Measurements from ENCODE around the gene MB.

The MB gene

DNA sequence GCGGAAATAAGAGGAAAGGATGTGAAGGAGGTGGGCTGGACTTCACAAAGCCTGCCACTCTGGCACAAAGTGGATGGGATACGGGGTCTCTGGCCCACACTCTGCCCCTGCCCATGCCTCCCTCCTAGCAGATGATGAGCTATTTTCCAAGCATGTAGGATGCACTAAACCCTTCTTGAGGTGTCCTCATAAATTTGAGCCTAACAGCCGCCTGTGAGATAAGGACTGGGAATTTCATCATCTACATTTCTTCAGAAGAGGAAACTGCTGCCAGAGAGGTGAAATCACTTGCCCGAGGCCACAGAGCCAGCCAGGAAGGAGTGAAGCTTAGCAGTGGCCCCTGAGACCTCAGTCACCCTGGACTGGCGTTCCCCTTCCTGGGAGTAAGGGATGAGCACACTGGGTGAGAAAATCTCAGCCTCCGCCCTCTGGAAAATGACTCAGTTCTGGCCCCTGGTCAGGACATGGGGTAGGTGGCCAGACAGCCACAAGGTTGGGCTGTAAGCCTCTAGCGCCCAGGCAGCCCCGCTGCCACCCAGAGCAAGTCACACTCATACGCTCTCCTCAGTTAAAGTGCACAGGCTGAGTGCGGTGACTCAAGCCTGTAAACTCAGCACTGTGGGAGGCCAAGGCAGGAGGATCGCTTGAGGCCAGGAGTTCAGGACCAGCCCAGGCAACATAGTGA is 27.9 kb downstream of the MB start:
- no peaks in the 10 kb centered on the region for H3K9me3 ChIP-seq (ENCODE audit: control insufficient read depth, insufficient read depth, low read length)
- no peak overlapping the region for H3K9ac ChIP-seq (ENCODE audit: low read depth, low read length)
- H3K27me3 ChIP-seq (ENCODE audit: control insufficient read depth, insufficient read depth, low read length), result no peaks in the 10 kb centered on the region
- no peaks in the 10 kb centered on the region for H3K36me3 ChIP-seq (ENCODE audit: control insufficient read depth, insufficient read depth, low read length)
- H3K4me1 ChIP-seq (ENCODE audit: control insufficient read depth, insufficient read depth, low read length), result peaks cover 3% of the 10 kb centered on the region
- no peak overlapping the region for H3K4me3 ChIP-seq (ENCODE audit: low read depth, low read length)

DNA sequence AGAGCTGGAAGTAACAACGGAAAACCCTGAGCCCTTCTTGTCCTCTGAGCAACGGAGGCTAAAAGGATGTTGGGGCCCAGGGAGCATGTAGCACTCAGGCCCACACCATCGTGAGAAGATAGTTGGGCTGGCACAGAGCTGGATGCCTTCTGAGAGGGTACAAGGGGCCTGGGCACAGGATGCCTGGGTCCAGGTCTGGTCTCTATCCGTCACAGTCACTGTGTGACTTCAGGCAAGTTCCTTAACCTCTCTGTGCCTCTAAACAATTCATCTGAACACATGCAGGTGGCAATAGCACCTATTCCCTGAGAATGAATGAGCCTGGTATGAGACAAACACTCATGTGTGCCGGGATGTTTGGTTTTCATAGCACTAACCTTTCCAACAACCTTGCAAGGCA is 29.2 kb downstream of the MB start:
- no peak overlapping the region for H3K9ac ChIP-seq (ENCODE audit: low read depth, low read length)
- no peaks in the 10 kb centered on the region for H3K9me3 ChIP-seq (ENCODE audit: control insufficient read depth, insufficient read depth, low read length)
- no peaks in the 10 kb centered on the region for H3K27me3 ChIP-seq (ENCODE audit: control insufficient read depth, insufficient read depth, low read length)
- no peaks in the 10 kb centered on the region for H3K36me3 ChIP-seq (ENCODE audit: control insufficient read depth, insufficient read depth, low read length)
- no peak overlapping the region for H3K4me3 ChIP-seq (ENCODE audit: low read depth, low read length)
- H3K4me1 ChIP-seq (ENCODE audit: control insufficient read depth, insufficient read depth, low read length), result no peaks in the 10 kb centered on the region

DNA sequence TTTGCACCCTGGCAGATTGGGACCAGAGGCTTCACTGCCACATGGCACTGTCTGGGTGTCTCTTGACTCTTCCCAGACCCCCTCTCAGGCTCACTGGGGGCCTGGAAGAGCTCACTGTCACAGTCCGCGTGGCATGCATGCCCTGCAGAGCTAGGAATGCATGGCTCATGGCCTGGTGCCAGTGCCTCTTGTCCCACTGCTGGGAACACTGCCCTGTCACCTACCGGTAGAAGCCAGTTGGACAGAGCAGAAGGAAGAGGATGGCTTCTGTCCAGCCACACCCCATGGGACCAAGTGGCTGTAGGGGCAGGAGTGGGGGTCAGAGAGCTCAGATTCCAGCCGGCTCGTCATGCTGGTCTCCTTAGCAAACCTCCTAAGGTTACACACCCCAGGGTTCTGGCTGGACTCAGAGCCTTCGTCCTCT is 29.7 kb downstream of the MB start:
- no peak overlapping the region for H3K4me3 ChIP-seq (ENCODE audit: low read depth, low read length)
- H3K27me3 ChIP-seq (ENCODE audit: control insufficient read depth, insufficient read depth, low read length), result no peaks in the 10 kb centered on the region
- H3K4me1 ChIP-seq (ENCODE audit: control insufficient read depth, insufficient read depth, low read length), result no peaks in the 10 kb centered on the region
- H3K9me3 ChIP-seq (ENCODE audit: control insufficient read depth, insufficient read depth, low read length), result no peaks in the 10 kb centered on the region
- H3K9ac ChIP-seq (ENCODE audit: low read depth, low read length), result no peak overlapping the region
- H3K36me3 ChIP-seq (ENCODE audit: control insufficient read depth, insufficient read depth, low read length), result no peaks in the 10 kb centered on the region

DNA sequence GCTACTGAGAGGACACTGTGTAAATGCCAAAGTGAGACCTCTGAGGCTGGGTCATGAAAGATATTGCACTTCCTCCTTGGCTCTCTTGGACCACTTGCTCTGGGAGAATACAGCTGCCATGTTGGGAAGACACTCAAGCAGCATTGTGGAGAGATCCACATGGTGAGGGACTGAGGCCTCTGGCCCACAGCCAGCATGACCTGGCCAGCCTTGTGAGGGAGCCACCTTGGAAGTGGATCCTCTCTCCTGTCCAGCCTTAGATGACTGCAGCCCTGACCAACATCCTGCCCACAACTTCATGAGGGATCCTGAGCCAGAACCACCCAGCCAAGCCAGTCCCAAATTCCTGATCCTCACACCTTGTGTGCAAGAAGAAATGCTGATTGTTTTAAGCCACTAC is 30.4 kb downstream of the MB start:
- H3K9me3 ChIP-seq (ENCODE audit: control insufficient read depth, insufficient read depth, low read length), result no peaks in the 10 kb centered on the region
- H3K27me3 ChIP-seq (ENCODE audit: control insufficient read depth, insufficient read depth, low read length), result no peaks in the 10 kb centered on the region
- H3K36me3 ChIP-seq (ENCODE audit: control insufficient read depth, insufficient read depth, low read length), result no peaks in the 10 kb centered on the region
- H3K9ac ChIP-seq (ENCODE audit: low read depth, low read length), result no peak overlapping the region
- H3K4me3 ChIP-seq (ENCODE audit: low read depth, low read length), result no peak overlapping the region
- H3K4me1 ChIP-seq (ENCODE audit: control insufficient read depth, insufficient read depth, low read length), result no peaks in the 10 kb centered on the region

DNA sequence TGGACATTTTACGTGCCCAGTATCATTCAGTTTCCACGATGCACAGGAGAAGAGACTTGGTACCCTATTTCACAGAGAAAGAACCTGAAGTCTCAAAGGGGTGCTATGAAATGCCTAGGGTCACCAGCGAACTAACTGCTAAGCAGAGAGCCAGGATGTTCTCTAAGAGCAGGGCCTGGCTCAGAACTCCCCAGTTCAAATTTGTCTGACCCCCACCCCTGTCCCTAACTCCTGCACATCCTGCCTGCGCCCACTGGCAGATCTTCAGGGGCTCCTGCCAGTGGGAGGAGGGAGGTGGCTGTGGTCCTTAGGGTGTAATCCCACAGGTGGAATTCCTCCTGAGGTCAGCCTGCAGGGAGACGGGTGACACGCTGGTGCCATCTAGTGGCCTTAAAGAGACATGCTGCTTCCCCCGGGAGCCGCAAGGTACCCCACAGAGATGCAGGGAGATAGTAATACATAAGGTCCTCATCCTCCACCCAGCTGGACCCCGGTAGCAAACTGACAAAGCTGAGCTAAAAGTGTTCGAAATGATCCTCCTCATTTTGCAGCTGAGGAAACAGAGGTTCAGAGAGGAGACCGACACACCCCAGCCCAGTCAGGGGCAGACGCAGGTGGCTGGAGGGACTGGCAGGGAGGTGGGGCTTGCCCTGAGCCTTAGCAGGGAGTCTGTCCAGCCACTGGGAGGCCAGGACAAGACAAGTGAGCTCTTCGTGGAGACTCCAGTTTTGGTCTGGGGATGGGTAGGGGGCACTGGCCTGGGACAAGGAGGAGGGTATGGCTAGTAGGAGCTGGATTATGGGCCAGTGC is 34.1 kb downstream of the MB start:
- Histone ChIP-seq H3K9me3 (ENCODE audit: control insufficient read depth, insufficient read depth, low read length) (no peaks in the 10 kb centered on the region), H3K27me3 (ENCODE audit: control insufficient read depth, insufficient read depth, low read length) (no peaks in the 10 kb centered on the region), H3K4me3 (ENCODE audit: low read depth, low read length) (peak overlapping the region; percentile 26), H3K9ac (ENCODE audit: low read depth, low read length) (no peak overlapping the region), H3K4me1 (ENCODE audit: control insufficient read depth, insufficient read depth, low read length) (no peaks in the 10 kb centered on the region), H3K36me3 (ENCODE audit: control insufficient read depth, insufficient read depth, low read length) (no peaks in the 10 kb centered on the region)

DNA sequence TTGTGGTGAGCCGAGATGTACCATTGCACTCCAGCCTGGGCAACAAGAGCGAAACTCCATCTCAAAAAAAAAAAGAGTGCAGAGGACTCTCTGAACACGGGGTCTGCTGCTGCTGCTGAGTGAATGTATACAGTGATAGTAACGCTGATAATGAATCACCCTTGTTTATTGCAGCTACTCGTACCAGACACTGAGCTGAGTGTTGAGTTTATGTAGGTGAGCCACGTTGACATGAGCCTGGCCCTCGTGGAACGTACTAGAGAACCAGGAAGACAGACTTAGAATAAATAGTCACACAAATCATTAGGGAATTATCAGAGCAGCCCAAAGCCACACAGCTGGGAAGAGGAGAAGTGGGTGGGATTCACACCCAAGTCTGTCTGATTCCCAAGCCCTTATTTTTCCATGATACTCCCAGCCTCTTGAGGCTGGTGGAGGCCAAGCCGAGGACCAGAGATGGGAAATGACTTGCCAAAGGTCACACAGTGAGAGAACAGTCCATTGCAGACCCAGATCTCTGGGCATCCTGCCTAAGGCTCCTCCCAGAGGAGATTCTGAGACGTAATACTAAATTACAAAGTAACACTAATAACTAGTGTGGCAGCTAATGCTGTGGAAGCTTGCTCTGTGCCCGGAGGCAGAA is 34.8 kb downstream of the MB start:
- Histone ChIP-seq H3K27me3 (ENCODE audit: control insufficient read depth, insufficient read depth, low read length) (no peaks in the 10 kb centered on the region), H3K4me1 (ENCODE audit: control insufficient read depth, insufficient read depth, low read length) (no peaks in the 10 kb centered on the region), H3K4me3 (ENCODE audit: low read depth, low read length) (no peak overlapping the region), H3K36me3 (ENCODE audit: control insufficient read depth, insufficient read depth, low read length) (no peaks in the 10 kb centered on the region), H3K9ac (ENCODE audit: low read depth, low read length) (no peak overlapping the region), H3K9me3 (ENCODE audit: control insufficient read depth, insufficient read depth, low read length) (no peaks in the 10 kb centered on the region)

DNA sequence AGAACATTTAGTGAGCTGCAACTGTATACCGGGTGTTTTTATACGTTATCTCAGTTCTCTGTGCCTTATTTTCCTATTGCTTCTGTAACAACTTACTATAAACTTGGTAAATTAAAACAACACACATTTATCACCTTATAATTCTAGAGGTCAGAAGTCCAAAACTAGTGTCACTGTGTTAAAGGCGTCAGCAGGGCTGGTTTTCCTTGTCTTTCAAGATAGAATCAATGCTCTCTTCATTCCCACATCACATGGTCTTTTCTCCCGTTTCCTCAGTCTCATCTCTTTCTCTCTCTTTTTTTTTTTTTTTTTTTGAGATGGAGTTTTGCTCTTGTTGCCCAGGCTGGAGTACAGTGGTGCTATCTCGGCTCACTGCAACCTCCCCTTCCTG is 36.1 kb downstream of the MB start:
- Histone ChIP-seq H3K4me1 (ENCODE audit: control insufficient read depth, insufficient read depth, low read length) (no peaks in the 10 kb centered on the region), H3K36me3 (ENCODE audit: control insufficient read depth, insufficient read depth, low read length) (no peaks in the 10 kb centered on the region), H3K9ac (ENCODE audit: low read depth, low read length) (no peak overlapping the region), H3K4me3 (ENCODE audit: low read depth, low read length) (no peak overlapping the region), H3K9me3 (ENCODE audit: control insufficient read depth, insufficient read depth, low read length) (no peaks in the 10 kb centered on the region), H3K27me3 (ENCODE audit: control insufficient read depth, insufficient read depth, low read length) (no peaks in the 10 kb centered on the region)

DNA sequence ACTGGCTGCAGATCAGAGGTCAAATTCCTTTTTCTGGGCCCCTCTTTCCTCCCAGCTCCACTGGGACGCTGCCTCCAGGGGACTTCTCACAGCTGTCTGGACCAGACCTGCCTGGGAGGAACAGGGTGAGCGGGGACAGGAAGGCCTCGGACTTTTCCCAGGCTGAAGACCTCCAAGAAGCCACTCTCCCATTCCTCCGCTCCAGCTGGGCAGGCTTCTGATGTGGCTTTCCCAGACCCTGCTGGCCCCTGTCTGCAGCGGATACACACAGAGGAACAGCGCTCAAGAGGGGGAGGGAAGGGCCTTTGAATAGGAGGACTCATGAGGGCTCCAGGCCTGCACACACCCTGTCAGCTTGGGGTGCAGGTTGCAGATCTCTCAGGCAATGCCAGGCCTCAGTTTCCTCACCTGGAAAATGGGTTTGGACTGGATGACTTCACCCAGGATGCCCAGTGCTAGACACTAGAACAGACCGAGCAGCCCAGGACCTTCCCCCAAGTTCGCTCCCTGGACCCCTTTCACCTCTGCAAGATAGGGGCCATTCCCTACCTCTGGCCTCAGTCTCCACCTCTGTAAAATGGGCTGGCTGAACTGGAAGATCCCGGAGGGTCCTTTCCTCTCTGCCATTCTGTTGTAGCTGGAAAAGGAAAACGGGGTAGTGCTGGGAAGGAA is 36.6 kb downstream of the MB start:
- H3K9me3 ChIP-seq (ENCODE audit: control insufficient read depth, insufficient read depth, low read length), result no peaks in the 10 kb centered on the region
- no peaks in the 10 kb centered on the region for H3K4me1 ChIP-seq (ENCODE audit: control insufficient read depth, insufficient read depth, low read length)
- H3K27me3 ChIP-seq (ENCODE audit: control insufficient read depth, insufficient read depth, low read length), result no peaks in the 10 kb centered on the region
- H3K9ac ChIP-seq (ENCODE audit: low read depth, low read length), result no peak overlapping the region
- H3K36me3 ChIP-seq (ENCODE audit: control insufficient read depth, insufficient read depth, low read length), result no peaks in the 10 kb centered on the region
- H3K4me3 ChIP-seq (ENCODE audit: low read depth, low read length), result no peak overlapping the region

DNA sequence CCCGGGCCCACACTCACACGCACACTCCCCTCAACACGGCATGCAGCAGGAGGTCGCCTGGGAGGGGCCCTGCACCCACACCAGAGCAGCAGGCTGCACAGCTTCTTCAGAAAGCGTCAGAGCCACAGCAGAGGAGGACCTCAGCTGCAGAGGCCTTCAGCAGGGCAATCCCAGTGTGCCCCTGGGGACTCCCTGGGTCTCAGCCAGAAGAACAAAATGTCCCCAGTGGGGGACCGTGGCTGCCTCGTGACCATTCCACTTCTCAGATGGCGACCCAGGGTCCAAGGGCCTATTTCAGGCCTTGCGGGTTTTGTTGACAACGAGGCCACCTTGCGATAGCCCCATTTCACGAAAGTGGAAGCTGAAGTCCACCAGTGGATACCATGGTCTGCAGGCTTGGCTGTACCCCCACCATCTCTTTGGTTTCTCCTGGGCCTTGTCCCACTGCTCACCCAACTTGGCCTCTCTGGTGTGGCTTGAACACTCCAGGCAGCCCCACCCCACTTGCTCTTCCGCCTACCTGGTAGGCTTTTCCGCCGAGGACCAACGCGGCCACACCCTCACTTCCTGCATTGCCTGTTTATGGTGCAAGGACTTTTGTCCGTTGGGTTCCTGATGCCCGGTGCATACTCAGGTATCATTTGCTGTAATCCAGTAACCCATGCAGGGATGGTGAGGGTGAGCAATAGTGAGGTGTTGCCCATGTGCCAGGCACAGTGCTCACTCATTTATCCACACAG is 38.1 kb downstream of the MB start:
- Histone ChIP-seq H3K9me3 (ENCODE audit: control insufficient read depth, insufficient read depth, low read length) (no peaks in the 10 kb centered on the region), H3K4me1 (ENCODE audit: control insufficient read depth, insufficient read depth, low read length) (no peaks in the 10 kb centered on the region), H3K4me3 (ENCODE audit: low read depth, low read length) (no peak overlapping the region), H3K27me3 (ENCODE audit: control insufficient read depth, insufficient read depth, low read length) (no peaks in the 10 kb centered on the region), H3K36me3 (ENCODE audit: control insufficient read depth, insufficient read depth, low read length) (no peaks in the 10 kb centered on the region), H3K9ac (ENCODE audit: low read depth, low read length) (no peak overlapping the region)

DNA sequence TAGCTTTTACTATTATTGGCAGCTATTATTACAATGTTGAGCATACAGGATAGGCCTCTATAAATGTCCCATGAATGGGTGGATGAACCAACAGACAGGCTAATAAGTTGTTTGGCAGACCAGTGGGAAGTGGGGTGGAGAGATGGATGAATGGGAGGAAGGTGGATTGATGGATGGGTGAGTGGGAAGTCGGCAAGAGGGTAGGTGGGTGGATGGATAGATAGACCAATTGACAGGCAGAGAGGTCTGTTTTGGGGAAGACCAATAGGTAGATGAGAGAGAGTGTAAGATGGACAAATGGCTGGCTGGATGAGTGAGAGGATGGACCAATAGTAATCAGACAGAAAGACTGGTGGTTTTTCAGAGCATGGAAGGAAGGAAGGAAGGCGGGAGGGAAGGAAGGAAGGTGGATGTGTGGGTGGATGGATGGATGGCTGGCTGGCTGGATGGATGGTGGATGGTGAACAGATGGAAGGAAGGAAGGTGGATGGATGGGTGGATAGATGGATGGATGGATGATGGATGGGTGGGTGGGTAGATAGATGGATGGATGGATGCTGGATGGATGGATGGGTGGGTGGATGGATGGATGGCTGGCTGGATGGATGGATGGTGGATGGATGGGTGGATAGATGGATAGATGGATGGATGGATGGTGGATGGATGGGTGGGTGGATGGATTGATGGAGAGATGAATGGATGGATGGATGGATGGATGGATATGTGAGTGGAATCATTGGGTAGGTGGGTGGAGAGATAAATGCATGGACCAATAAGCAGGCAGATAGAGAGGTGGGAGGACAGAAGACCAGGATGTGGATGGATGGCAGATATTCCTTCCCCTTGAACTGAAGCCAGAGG is 39.1 kb downstream of the MB start:
- H3K36me3 ChIP-seq (ENCODE audit: control insufficient read depth, insufficient read depth, low read length), result no peaks in the 10 kb centered on the region
- H3K27me3 ChIP-seq (ENCODE audit: control insufficient read depth, insufficient read depth, low read length), result no peaks in the 10 kb centered on the region
- no peaks in the 10 kb centered on the region for H3K9me3 ChIP-seq (ENCODE audit: control insufficient read depth, insufficient read depth, low read length)
- H3K9ac ChIP-seq (ENCODE audit: low read depth, low read length), result no peak overlapping the region
- no peaks in the 10 kb centered on the region for H3K4me1 ChIP-seq (ENCODE audit: control insufficient read depth, insufficient read depth, low read length)
- no peak overlapping the region for H3K4me3 ChIP-seq (ENCODE audit: low read depth, low read length)

Data from iPS-15b (cell line).